NK-92 treated with Interleukin-12 subunit alpha and Interleukin-12 subunit beta, amount 100 ng/mL, for 24 hours (cell line): Measurements from ENCODE around the gene TTLL7.

ENCODE experiments used
- DNase-seq: peaks from one replicate; lab custom pipeline; 2025; lab: John Stamatoyannopoulos, UW

The TTLL7 gene

DNA sequence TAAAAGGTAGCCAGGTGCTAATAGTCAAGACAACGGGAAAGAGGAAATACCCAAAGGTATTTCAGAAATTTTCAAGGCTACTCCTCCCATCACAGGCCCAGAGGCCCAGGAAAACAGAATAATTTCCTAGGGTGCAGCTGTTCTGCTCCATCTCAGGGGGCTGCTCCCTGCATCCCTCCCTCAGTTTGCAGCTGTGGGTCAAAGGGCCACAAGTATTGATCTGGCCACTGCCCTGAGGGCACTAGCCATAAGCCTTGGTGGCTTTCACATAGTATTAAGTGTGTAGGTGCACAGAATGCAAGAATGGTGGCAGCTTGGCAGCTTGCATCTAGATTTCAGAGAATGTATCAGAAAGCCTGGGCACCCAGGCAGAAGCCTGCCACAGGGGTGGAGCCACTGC, 179.5 kb downstream of the TTLL7 start:
- no peak for DNase-seq

DNA sequence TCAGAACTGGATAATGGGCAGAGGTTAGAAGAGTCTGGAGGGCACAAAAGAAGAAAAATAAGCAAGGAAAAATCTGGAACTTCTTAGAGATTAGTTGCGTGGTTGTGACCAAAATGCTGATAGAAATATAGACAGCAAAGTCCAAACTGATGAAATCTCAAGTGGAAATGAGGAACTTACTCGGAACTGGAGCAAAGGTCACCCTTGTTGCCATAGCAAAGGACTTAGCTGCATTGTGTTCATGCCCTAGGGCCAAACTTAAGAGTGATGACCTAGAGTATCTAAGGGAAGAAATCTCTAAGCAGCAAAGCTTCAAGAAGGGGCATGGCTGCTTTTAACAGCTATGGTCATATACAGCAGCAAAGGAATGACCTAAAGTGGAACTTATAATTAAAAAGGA, 180.0 kb downstream of the TTLL7 start:
- DNase-seq: no peak

DNA sequence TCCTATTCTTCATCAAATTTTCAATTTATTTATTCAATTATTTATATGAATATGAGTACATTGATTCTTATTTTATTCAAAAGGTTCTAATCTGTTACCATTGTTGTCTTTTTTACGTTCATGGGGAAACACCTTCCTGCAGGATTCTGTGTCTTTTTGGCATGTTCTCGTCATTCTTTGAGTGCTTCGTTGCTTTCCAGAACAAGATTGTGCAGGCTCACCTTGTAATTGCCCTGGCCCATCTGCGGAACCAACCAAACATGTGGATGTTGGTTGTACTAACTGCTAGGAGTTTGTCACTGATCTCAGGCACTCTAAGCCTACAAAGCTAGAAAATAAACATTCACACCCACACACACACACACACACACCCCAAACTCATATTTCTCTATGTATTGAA, 182.1 kb downstream of the TTLL7 start:
- DNase-seq: no peak

DNA sequence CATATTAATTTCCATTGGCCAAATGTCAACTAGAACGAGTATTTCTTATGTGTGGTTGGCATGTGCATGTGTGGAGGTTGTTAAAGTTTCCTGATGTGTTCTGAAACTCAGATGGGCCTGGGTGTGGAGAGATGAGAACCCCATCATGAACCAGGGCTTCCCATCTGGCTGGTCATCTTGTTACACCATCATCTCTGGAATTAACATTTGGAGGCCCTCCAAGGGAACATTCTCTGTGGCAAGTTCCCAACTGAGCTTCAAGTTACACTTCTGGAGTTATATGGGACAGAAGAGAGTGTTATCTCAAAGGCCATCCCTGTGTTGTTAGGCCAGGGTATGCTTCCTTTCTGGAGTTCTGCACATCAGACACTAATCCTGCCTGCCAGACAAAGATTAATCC, 183.6 kb downstream of the TTLL7 start:
- no peak for DNase-seq
